Spleen (tissue), 7 donors: ENCODE data around the gene STX16.

ENCODE experiments used
- CTCF ChIP-seq, 11 experiments: fragments of 200-600 bp in 7 of 11; fragments of 450-650 bp in 4 of 11; sonication (generic) in 4 of 11; IDR thresholded peaks in 8 of 11; conservative IDR thresholded peaks in 3 of 11; 1 replicate in 7 of 11; 2 replicates in 4 of 11; pipeline versions ENCODE4 v1.4.0 to v1.8.0; 2016 to 2021; ENCODE audit warnings: antibody characterized with exemption in 11 of 11, inconsistent platforms in 4 of 11, mild to moderate bottlenecking in 1 of 11
- POLR2A ChIP-seq, 3 donors: fragments of 450-650 bp; IDR thresholded peaks; one replicate each; pipeline ENCODE4 v1.5.1; 2017; ENCODE audit warnings: antibody characterized with exemption in 3 of 3, mild to moderate bottlenecking in 1 of 3
- POLR2AphosphoS5 ChIP-seq, 3 donors: sonication (generic); formaldehyde crosslinking; IDR thresholded peaks; one replicate each; pipeline ENCODE4 v1.5.1; 2017; ENCODE audit warnings: antibody characterized with exemption in 3 of 3
- donor health status: DM: no; HTN: no; CAD: no; lungs with moderate emphysema.
- donor health status: DM: no; HTN: no; CAD: no.
- donor health status: DM: no; HTN: no; CAD: no.

GRCh38 chr20:58668901-58669286, 17.8 kb downstream of the STX16 start:
- TF ChIP-seq CTCF (IDR thresholded peaks at IDR 0.05 in 8 of 11, conservative IDR thresholded peaks at IDR 0.05 in 3 of 11) (no peak), POLR2A (IDR thresholded peaks at IDR 0.05) (no peak), POLR2AphosphoS5 (IDR thresholded peaks at IDR 0.05) (no peak)
